Measurements from ENCODE around the gene TMEM244.

DNA sequence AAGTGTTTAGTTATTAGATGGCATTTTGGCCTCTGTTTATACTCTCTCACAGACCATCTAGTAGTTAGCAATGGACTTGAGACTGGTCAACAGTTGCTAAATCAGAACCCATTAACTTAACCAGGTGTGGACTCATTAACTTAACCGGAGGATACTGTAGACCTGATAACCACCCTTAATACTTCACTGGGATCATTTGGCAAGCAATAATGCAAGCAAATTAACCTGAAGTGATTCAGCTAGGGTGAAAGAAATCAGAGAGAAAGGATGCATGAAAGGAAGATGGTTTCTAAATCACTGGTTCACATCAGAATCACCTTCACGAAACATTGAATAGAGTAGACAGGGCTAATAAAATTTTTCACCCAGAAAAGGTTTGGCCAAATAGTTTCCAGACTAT lies 73.3 kb downstream of the TMEM244 start:
- TF ChIP-seq CTCF (IDR thresholded peaks at IDR 0.05) (no peak), POLR2A (IDR thresholded peaks at IDR 0.05) (no peak)

Measured in esophagus squamous epithelium (tissue), 4 donors.